Chondrocyte (in vitro differentiated cells): ENCODE results near the gene CABLES1. TPM values are rescaled to one million over a fixed set of nuclear protein-coding genes. Genes with fewer than 3 reads are reported as not detected.

ENCODE experiments used
- DNase-seq: peaks from one replicate; pipeline ENCODE4 v3.0.0; 2021; ENCODE audit warnings: mixed read lengths, low spot score
- H3K27ac Mint-ChIP-seq: one replicate; pipeline ENCODE4 v1.8.0; 2021; ENCODE audit warnings: mild to moderate bottlenecking, moderate library complexity, mixed read lengths; ENCODE audit not compliant: unreplicated experiment
- H3K27me3 Mint-ChIP-seq: 2 replicates; pipeline ENCODE4 v1.8.0; 2021; ENCODE audit warnings: low read depth, mixed read lengths
- H3K36me3 Mint-ChIP-seq: 2 replicates; pipeline ENCODE4 v1.8.0; 2021; ENCODE audit warnings: low read depth, mixed read lengths
- H3K4me1 Mint-ChIP-seq: 2 replicates; pipeline ENCODE4 v1.8.0; 2021; ENCODE audit warnings: low read depth, mild to moderate bottlenecking, mixed read lengths
- H3K4me3 Mint-ChIP-seq: one replicate; pipeline ENCODE4 v1.8.0; 2021; ENCODE audit warnings: mild to moderate bottlenecking, moderate library complexity, mixed read lengths; ENCODE audit not compliant: unreplicated experiment
- H3K9me3 Mint-ChIP-seq: 2 replicates; pipeline ENCODE4 v1.8.0; 2021; ENCODE audit warnings: low read depth, mixed read lengths
- CTCF ChIP-seq: fragments of 200-600 bp; sonication (generic); IDR thresholded peaks from 2 replicates; pipeline ENCODE4 v1.5.0; 2021; ENCODE audit warnings: antibody characterized with exemption, mild to moderate bottlenecking, moderate library complexity
- total RNA-seq: library from RNA; stranded (reverse); gene quantifications from 3 replicates; pipeline ENCODE4 v1.2.1, GENCODE V29; 2021

CABLES1 gene
- total RNA-seq, 1 donor from 2014 or later, result 29.3 TPM

GRCh38 chr18:23257137-23257536, 121.9 kb downstream of the CABLES1 start:
- no peak for DNase-seq
- Mint-ChIP-seq H3K4me1 (peaks cover 43% of the 10 kb centered on the region), H3K27me3 (no peaks in the 10 kb centered on the region), H3K4me3 (no peak overlapping the region), H3K27ac (no peak overlapping the region), H3K9me3 (no peaks in the 10 kb centered on the region), H3K36me3 (peaks cover 20% of the 10 kb centered on the region)
- no peak for TF ChIP-seq CTCF

- DNase-seq, result no peak
- Mint-ChIP-seq H3K36me3 (peaks cover 20% of the 10 kb centered on the region), H3K9me3 (no peaks in the 10 kb centered on the region), H3K27ac (peak overlapping the region; percentile 58), H3K4me3 (no peak overlapping the region), H3K4me1 (peaks cover 43% of the 10 kb centered on the region), H3K27me3 (no peaks in the 10 kb centered on the region)
- TF ChIP-seq CTCF, result no peak
Measured at GRCh38 chr18:23257686-23258565, 122.6 kb downstream of the CABLES1 start.

- no peaks in the 10 kb centered on the region for H3K9me3 Mint-ChIP-seq
- no peak for TF ChIP-seq CTCF
- H3K36me3 Mint-ChIP-seq, result peaks cover 15% of the 10 kb centered on the region
- H3K4me1 Mint-ChIP-seq, result peaks cover 43% of the 10 kb centered on the region
- H3K4me3 Mint-ChIP-seq, result peak overlapping the region; percentile 0
- H3K27me3 Mint-ChIP-seq, result no peaks in the 10 kb centered on the region
- no peak for DNase-seq
- H3K27ac Mint-ChIP-seq, result peak overlapping the region; percentile 93
Measured at GRCh38 chr18:23258566-23259469, 123.5 kb downstream of the CABLES1 start.

GRCh38 chr18:23259701-23260681, 124.7 kb downstream of the CABLES1 start:
- Mint-ChIP-seq H3K4me3 (peak overlapping the region; percentile 55), H3K27ac (peak overlapping the region; percentile 93), H3K9me3 (no peaks in the 10 kb centered on the region), H3K4me1 (peaks cover 43% of the 10 kb centered on the region), H3K36me3 (peaks cover 9% of the 10 kb centered on the region), H3K27me3 (no peaks in the 10 kb centered on the region)
- TF ChIP-seq CTCF, result no peak
- DNase-seq, result no peak
